Activated CD8-positive, alpha-beta memory T cell treated with anti-CD3 and anti-CD28 coated beads, Interleukin-2, amount 50 U/mL, for 1 hour (primary cell): ENCODE measurements around the gene SEMA3G.

ENCODE experiments used
- DNase-seq: peaks from one replicate; pipeline ENCODE4 v3.0.0-alpha.2; 2020; ENCODE audit errors: extremely low read depth

The SEMA3G gene

DNA sequence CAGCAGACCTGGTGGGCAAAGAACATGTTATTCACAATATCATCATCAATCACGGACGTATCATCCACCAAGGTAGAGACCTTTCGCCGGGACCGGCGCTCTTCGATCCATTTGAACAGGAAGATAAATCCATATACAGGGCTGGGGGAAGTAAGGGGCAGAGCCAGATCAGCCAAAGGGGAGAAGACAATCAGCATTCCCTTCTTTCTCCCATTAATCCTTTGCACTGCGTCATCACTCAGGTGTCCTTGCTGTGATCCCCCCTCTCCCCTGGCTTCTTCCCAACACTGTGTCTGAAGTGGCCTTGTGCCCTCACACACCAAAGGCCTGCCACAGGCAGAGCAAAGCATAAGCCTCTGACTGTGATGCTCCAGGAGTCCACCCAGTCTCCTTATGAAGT, 36.4 kb downstream of the SEMA3G start:
- DNase-seq: no peak

DNA sequence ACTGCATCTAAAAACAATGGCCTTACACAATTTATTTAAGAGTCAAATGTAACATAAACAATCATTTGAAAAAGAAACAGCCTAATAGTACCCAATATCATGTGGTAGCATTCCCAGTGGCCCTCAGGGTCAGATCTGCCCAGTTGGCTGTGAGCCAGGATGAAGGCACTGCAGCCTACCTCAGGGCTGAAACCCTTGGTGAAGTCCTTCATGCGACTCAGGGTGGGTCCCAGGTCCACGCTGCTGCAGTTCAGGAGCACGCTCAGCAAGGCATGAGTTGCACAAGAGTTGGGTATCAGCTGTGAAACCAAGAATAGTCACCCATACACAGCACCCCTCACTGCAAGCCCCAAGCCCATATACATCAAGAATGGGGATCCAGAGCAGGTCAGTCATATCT, 37.1 kb downstream of the SEMA3G start:
- no peak for DNase-seq

DNA sequence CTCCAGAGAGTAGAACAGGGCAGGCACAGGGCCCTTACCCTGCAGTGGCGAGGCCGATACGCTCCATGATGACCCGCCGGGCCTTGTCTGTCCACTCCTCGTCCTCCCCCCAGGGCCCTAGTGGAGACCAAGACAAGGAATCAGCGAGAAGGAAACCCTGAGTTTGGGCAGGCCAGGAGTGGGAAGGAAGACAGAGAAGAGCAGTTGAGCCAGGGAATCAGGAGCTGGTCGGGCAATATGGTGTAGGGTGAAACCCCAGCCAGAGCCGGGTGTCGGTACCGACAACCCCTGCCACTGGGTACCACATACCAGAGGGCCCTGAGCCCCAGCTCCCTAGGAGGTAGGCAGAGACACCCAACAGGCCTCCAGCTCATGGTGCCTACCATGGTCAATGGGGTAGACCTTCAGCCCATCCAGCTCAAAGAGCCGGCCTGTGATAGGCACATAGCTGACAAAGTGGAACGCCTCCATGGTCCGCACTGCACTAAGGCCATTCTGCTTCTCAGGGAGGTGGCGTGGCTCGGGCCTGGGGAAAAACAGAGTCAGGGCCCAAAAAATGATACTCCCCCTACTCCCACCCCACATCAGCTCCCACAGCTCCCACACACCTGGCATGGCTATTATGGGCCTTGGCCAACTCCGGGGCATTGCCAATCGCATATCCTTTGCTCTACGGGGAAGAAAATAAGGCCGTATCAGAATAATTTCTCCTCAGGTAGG, 38.0 kb downstream of the SEMA3G start:
- DNase-seq: no peak

- DNase-seq: no peak
These were observed 38.7 kb downstream of the SEMA3G start for GRCh38 chr3:52406231-52406661.

DNA sequence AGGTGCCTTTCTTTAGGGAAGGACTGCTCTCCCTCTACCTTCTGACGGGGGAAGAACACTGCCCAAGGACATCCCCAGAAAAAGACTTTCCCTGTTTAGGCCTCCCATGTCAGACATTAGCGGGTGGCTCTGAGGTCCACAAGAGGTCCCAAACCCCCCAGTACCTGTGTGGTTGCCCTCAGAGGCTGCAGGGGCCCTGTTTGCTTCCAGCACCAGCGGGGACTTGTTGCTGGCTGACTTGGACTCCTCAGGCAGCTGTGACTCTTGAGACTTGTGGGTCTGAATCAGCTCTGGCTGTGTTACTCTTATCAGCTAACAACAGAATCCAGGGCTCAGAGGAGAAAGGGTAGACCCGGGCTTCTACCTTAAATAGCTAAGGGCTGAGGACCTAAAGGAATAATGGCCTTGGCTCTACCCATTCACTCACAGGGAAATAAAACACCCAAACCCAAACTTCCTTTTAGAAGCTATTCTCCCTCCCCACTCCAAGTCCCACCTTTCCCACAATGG, 39.2 kb downstream of the SEMA3G start:
- DNase-seq: no peak

DNA sequence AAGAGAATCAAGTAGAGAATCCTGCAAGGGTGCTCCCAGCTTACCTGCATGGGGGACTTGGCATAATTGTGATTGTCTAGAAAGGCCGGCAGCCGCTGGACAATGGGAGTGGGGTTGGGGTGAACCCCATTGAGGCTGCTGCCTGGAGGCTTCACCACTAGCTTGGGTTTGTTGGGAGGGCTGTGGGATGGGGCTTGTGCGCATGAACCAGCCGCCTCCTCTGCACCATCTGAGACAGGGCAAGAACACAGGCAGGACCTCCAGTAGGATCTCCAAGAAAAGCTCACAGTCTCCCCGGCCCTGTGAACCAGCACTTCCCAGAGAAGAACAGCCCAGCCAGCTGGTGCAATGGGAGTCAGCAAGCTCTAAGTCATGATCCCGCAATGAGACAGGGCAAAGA, 39.8 kb downstream of the SEMA3G start:
- no peak for DNase-seq

DNA sequence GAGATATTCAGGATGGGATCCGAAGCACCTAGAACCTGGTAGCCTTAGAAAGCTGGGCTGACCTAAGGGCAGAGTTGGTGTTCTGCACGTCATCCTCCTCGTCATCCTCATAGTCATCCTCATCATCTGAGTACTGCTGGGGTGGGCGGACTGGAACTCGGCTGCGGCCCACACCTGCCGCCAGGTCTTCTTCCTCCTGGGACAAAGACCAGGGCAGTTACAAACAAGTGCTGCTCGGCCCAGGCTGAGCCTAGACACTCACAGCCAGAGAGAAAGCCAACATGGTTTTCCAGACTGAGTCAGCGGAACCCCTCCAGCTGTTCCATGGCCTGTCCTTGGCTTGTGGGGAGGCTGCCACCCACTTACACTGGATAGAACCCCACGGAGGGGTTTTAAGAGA, 40.5 kb downstream of the SEMA3G start:
- no peak for DNase-seq

DNA sequence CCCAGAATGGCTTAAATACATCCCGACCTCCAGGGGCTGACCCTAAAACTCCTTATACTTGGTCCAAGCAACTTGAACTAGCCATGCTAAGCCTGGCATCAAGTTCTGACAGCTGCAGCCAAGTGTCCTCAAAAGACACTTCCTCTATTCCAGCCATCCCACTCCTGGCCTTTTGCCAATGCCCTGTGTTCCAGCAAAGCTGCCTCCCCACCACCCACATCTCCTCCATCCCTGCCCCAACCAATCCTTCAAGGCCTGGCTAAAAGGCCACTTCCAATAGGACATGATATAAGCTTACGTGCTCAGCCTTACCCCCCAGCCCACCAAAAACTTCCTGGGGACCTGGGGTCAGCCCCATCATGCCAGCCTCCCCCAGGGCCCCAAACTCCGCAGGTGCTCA, 40.9 kb downstream of the SEMA3G start:
- DNase-seq: no peak

GRCh38 chr3:52403271-52403841, 41.5 kb downstream of the SEMA3G start:
- no peak for DNase-seq

DNA sequence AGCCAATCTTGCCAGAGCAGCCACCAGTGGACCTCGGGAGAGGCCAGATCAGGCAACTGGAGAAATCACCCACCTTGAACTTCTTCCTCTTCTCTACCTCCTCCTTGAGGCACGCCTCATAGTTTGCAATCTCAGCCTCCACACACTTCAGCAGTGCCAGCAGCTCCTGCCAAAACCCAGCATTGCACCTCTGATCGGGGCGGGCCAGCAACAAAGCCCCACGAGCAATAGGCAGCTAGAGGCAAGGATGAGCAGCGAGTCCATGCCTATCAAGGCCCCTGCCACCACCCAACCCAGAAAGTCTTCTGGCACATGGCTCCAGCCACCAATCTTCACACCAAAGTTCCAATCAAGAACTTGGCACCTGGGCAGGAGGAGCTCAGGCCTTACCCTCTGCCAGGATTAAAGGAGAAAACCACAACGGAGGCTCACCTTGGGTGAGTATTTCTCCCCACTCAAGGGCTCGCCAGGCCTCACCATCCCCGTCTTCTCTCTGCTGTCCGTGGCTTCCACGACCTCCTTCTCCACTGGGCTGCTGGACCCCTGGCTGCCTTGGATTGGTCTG, 42.1 kb downstream of the SEMA3G start:
- no peak for DNase-seq

GRCh38 chr3:52402101-52402521, 42.8 kb downstream of the SEMA3G start:
- no peak for DNase-seq

- DNase-seq: no peak
These were observed 43.4 kb downstream of the SEMA3G start for GRCh38 chr3:52401551-52401950.

DNA sequence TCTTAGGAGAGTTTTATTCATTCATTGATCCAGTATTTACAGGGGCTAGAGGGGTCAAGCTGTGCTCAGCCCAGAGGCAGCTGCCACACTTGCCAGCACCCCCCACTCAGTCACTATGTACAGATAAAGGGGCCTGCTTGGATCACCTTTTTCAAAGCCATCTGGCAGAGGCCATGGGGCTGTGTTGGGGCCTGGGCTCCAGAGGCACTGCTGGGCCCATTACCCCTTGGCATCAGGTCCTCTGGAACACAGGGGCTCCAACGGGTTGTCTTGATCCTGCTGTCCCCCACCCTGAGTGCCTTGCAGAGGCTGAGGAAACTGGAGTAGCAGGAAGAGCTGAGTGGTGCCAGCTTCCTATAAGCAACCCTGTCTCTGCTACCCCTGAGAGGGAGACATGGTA, 43.9 kb downstream of the SEMA3G start:
- DNase-seq: no peak

DNA sequence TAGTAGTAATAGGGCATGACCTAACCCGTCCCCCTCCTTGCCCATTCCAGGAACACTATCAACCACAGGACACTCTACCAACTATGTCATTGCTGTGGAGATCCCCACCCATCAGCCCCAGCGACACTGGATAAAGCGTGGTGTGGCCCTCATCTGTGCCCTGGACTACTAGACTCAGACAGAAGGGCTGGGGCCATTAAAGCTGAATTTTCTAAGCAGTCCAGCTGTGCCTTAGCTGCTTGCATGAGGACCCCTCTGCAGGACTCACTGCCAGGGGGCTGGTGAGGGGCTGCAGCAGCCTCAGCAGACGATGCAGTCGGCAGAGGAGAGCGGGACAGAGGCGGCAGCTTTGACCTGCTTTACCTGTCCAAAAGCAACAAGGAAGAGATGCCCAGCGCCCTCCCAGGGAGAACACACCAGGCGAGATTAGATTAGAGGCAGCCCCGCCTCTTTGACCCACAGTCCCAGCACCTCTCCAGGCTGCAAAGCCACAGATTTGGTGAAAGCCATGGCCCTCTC, 44.6 kb downstream of the SEMA3G start:
- no peak for DNase-seq

DNA sequence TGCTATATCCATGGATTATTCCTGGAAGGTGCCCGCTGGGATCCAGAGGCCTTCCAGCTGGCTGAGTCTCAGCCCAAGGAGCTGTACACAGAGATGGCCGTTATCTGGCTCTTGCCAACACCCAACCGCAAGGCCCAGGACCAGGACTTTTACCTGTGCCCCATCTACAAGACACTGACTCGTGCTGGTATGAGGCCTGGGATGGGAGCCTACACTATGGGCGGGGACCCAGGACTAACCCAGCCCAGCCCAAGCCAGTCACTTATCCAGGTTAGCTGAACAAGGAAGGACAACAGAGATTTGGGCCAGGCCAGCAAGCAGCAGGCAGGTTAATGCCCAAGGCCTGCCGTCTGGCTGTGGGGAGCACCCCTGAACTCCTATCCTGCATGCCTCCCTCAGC, 45.3 kb downstream of the SEMA3G start:
- DNase-seq: no peak

DNA sequence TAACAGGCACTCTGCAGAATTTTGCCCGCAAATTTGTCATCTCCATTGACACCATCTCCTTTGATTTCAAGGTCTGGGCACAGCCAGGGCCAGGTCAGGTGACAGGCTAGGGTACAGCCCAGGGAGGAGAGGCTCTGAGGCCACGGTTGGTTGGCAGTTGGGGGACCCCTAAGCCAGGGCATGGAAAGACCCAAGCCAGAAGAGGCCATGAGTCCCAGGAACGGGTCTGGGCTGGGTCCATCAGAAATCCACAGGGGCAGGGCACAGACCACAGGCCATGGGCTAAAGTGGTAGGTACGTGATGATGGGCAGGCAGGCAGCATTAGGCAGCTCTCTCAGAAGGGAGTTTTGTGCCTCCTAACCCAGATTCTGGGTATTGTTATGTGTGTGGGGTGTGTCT, 45.8 kb downstream of the SEMA3G start:
- no peak for DNase-seq

DNA sequence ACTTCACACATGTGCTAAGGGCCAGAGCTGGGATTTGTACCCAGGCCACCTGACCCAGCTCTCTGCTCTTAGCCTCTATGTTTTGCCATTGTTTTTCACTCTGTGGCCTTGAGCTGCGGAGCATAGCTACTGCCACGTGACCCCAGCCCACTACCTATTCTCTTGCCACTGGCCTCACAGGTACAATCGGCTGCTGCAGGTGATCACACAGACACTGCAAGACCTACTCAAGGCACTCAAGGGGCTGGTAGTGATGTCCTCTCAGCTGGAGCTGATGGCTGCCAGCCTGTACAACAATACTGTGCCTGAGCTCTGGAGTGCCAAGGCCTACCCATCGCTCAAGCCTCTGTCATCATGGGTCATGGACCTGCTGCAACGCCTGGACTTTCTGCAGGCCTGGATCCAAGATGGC, 46.2 kb downstream of the SEMA3G start:
- DNase-seq: no peak

- no peak for DNase-seq
These were observed 47.1 kb downstream of the SEMA3G start for GRCh38 chr3:52397676-52398399.

GRCh38 chr3:52396907-52397591, 47.9 kb downstream of the SEMA3G start:
- DNase-seq: no peak

DNA sequence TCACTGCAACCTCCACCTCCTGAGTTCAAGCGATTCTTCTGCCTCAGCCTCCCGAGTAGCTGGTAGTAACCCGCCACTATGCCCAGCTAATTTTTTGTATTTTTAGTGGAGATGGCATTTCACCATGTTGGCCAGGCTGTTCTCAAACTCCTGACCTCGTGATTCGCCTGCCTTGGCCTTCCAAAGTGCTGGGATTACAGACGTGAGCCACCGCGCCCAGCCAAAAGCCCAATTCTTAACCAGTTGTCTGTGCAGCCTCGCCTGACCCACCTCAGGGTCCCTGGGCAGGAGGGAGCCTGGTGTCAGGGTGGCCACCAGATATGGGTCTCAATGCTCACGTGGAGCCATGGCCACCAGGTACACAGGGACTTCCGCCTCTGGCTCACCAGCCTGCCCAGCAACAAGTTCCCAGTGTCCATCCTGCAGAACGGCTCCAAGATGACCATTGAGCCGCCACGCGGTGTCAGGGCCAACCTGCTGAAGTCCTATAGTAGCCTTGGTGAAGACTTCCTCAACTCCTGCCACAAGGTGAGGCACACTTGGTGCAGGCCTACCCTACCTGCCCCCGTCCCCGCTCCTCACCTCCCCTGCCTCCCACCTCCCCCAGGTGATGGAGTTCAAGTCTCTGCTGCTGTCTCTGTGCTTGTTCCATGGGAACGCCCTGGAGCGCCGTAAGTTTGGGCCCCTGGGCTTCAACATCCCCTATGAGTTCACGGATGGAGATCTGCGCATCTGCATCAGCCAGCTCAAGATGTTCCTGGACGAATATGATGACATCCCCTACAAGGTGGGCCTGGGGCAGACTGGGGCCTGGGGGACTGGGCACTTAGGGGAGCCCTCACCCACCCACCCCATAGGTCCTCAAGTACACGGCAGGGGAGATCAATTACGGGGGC, 48.6 kb downstream of the SEMA3G start:
- no peak for DNase-seq

DNA sequence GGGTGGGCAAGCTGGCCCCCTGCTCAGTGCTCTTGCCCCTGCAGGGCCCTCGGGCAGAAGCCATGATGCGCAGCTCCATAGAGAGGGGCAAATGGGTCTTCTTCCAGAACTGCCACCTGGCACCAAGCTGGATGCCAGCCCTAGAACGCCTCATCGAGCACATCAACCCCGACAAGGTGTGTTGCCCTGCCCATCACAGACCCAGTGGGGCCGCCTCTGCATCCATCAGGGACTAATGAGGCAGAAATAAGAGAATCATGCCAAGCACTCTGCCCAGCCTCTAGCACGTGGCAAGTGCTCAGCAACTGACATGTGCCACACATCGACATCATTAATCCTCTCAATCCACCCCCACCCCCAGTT, 49.4 kb downstream of the SEMA3G start:
- DNase-seq: no peak
